Subcutaneous adipose tissue (tissue), 4 donors: ENCODE results near the gene NR1H2. TPM values are rescaled to one million over a fixed set of nuclear protein-coding genes. Genes with fewer than 3 reads are reported as not detected.

Source experiments
- CTCF ChIP-seq: fragments of 450-650 bp; IDR thresholded peaks from one replicate; pipeline ENCODE4 v1.5.1; 2016; ENCODE audit warnings: low read depth, mild to moderate bottlenecking, control low read depth, antibody characterized with exemption, moderate library complexity
- total RNA-seq, 4 donors: library from RNA; depleted of rRNA; stranded (reverse); fragments of >200 nt; gene quantifications; one replicate each; pipeline ENCODE4 v1.1.0, GENCODE V29; 2016

The NR1H2 gene
- total RNA-seq, 4 donors from 2014 or later = 39.9 to 95.9 (median 75.3) TPM

- TF ChIP-seq CTCF = no peak
Measured at GRCh38 chr19:50365434-50366306, 10.6 kb upstream of the NR1H2 start, which contains the start of gene NAPSA. NAPSA (minus strand) TSS chr19:50365639; CDS start chr19:50365621, 18 bp downstream.

GRCh38 chr19:50368649-50369570 lies 7.3 kb upstream of the NR1H2 start:
- TF ChIP-seq CTCF = no peak

GRCh38 chr19:50371914-50372475 lies 4.3 kb upstream of the NR1H2 start:
- no peak for TF ChIP-seq CTCF

DNA sequence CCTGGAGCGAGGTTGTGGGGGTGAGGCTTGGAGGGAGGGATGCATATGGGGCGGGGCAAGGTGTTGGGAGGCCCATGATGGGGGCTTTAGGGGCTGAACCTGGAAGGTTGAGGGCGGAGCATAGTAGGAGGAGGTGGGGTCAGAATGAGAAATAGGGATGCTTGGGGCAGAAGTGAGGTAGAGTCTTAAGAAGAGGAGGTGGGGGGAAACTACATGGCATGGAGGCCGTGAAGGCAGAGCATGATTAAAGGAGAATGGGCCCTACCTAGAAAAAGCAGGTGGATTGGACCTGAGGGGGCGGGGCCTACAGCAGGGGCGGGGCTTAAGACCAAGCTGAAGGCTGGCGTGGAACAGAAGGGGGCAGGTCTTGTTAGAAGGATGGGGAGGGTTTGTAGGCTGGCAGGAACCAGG lies 799 bp downstream of the NR1H2 start:
- TF ChIP-seq CTCF = no peak

DNA sequence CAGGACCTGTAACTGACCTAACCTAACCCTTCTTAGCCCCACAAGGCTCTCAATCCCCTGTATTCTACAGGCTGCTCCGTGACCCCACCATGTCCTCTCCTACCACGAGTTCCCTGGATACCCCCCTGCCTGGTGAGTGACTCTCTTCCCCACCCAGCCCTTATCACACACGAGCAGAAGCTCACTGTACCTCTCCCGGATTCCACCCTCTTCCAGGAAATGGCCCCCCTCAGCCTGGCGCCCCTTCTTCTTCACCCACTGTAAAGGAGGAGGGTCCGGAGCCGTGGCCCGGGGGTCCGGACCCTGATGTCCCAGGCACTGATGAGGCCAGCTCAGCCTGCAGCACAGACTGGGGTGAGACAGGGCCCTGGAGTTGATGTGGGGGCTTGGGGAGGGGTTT lies 1.3 kb downstream of the NR1H2 start:
- TF ChIP-seq CTCF = no peak

DNA sequence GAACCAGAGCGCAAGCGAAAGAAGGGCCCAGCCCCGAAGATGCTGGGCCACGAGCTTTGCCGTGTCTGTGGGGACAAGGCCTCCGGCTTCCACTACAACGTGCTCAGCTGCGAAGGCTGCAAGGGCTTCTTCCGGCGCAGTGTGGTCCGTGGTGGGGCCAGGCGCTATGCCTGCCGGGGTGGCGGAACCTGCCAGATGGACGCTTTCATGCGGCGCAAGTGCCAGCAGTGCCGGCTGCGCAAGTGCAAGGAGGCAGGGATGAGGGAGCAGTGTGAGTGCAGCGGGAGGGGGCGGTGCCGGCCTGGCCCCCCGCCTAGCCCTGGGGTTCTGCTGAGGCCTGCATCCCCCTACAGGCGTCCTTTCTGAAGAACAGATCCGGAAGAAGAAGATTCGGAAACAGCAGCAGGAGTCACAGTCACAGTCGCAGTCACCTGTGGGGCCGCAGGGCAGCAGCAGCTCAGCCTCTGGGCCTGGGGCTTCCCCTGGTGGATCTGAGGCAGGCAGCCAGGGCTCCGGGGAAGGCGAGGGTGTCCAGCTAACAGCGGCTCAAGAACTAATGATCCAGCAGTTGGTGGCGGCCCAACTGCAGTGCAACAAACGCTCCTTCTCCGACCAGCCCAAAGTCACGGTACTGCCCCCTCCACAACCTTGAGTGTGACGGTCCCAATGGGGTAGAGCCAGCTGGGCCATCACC lies 2.1 kb downstream of the NR1H2 start:
- TF ChIP-seq CTCF = no peak
